ENCODE data around the gene DOHH.

Gene DOHH

DNA sequence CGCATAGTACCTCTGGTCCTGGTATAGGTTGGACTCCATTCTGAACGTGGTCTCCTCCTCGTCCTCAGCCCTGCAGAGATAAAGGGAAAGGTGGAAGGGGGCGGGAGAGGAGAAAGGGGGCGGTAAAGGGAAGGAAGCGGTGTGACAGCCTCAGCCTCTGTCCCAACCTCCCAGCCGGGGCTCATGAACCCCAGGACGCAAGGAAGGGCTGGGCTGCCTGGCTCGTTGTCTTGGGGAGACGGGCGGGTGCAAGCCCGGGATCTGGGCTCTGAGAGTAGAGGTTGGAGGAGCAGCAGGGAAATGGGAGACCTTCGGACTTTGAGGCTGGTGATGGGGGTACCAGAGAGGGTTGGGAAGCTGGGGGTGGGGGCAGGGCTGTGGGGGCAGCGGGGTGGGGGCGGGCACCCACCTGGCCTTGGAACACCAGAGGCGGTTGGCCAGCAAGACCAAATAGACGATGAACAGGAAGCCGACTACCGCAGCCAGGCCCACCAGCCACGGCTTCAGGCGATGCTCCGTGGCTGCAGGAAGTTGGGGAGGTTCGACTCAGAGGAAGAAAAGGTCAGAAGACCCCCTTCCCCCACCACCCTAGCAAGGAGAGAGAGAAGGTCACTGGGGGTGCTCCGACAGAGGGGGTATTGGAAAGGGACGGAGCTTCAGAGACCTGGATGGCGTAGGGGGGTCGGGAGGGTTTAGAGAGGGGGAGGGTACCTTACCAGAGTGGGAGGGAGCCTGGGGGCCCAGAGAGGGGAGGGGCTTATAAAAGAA is 21.9 kb downstream of the DOHH start:
- Histone ChIP-seq H3K4me3 (ENCODE audit: low read length, poor library complexity, severe bottlenecking) (peak overlapping the region; percentile 91), H3K27me3 (ENCODE audit: insufficient read depth, low read length, poor library complexity, severe bottlenecking) (no peaks in the 10 kb centered on the region), H3K9ac (ENCODE audit: low read depth, low read length, poor library complexity, severe bottlenecking) (peak overlapping the region; percentile 98), H3K4me1 (ENCODE audit: insufficient read depth, low read length, poor library complexity, severe bottlenecking) (peaks cover 54% of the 10 kb centered on the region), H3K9me3 (ENCODE audit: insufficient read depth, low read depth, low read length) (no peaks in the 10 kb centered on the region), H3K36me3 (ENCODE audit: insufficient read depth, low read length) (peaks cover 9% of the 10 kb centered on the region; the same call in 1 of the 2 replicates), H2AFZ (ENCODE audit: low read length) (peak overlapping the region; percentile 59; the same call in 1 of the 2 replicates), H4K20me1 (ENCODE audit: insufficient read depth, low read length, poor library complexity, severe bottlenecking) (peaks cover 8% of the 10 kb centered on the region), H3F3A (ENCODE audit: low read depth) (no peaks in the 10 kb centered on the region), H3K9me2 (replicated peaks; ENCODE audit: low read depth, low read length) (peaks cover 8% of the 10 kb centered on the region; the same call in 1 of the 2 replicates), H3K79me2 (ENCODE audit: insufficient read depth, low read length) (peaks cover 61% of the 10 kb centered on the region), H3K4me2 (ENCODE audit: low read depth, low read length, poor library complexity, severe bottlenecking) (peak overlapping the region; percentile 94)
- TF ChIP-seq, protein P1, sequence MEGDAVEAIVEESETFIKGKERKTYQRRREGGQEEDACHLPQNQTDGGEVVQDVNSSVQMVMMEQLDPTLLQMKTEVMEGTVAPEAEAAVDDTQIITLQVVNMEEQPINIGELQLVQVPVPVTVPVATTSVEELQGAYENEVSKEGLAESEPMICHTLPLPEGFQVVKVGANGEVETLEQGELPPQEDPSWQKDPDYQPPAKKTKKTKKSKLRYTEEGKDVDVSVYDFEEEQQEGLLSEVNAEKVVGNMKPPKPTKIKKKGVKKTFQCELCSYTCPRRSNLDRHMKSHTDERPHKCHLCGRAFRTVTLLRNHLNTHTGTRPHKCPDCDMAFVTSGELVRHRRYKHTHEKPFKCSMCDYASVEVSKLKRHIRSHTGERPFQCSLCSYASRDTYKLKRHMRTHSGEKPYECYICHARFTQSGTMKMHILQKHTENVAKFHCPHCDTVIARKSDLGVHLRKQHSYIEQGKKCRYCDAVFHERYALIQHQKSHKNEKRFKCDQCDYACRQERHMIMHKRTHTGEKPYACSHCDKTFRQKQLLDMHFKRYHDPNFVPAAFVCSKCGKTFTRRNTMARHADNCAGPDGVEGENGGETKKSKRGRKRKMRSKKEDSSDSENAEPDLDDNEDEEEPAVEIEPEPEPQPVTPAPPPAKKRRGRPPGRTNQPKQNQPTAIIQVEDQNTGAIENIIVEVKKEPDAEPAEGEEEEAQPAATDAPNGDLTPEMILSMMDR (conservative IDR thresholded peaks at IDR 0.05; ENCODE audit: low read length) = no peak
- TF ChIP-seq EZH2phosphoT487 (IDR thresholded peaks at IDR 0.05; ENCODE audit: borderline replicate concordance) = no peak

DNA sequence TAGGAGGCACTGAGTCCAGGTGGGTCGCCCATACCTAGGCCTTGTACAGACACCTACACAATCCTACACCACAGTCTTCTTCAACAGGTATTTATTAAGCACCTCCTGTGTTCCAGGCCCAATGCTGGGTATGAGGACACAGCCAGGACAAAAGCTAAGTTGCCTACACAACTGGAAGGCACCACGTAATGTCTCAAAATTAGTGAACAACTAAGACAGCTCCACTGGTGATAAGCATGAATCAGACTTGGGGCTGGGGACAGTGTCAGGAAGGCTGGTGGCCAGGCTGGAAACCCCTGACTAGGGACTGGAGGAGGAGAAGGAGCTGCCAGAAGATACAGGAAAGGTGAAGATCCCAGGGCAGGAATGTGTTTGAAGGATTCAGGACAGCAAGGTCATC is 22.5 kb downstream of the DOHH start:
- Histone ChIP-seq H3K4me2 (ENCODE audit: low read depth, low read length, poor library complexity, severe bottlenecking) (peak overlapping the region; percentile 94), H3K9ac (ENCODE audit: low read depth, low read length, poor library complexity, severe bottlenecking) (peak overlapping the region; percentile 98), H3K4me1 (ENCODE audit: insufficient read depth, low read length, poor library complexity, severe bottlenecking) (peaks cover 54% of the 10 kb centered on the region), H3K9me3 (ENCODE audit: insufficient read depth, low read depth, low read length) (no peaks in the 10 kb centered on the region), H3K9me2 (replicated peaks; ENCODE audit: low read depth, low read length) (peaks cover 8% of the 10 kb centered on the region; the same call in 1 of the 2 replicates), H3K36me3 (ENCODE audit: insufficient read depth, low read length) (peaks cover 9% of the 10 kb centered on the region; the same call in 1 of the 2 replicates), H3K79me2 (ENCODE audit: insufficient read depth, low read length) (peaks cover 61% of the 10 kb centered on the region), H3K4me3 (ENCODE audit: low read length, poor library complexity, severe bottlenecking) (peak overlapping the region; percentile 91), H2AFZ (ENCODE audit: low read length) (no peak overlapping the region), H4K20me1 (ENCODE audit: insufficient read depth, low read length, poor library complexity, severe bottlenecking) (peaks cover 8% of the 10 kb centered on the region), H3K27me3 (ENCODE audit: insufficient read depth, low read length, poor library complexity, severe bottlenecking) (no peaks in the 10 kb centered on the region), H3F3A (ENCODE audit: low read depth) (no peaks in the 10 kb centered on the region)
- TF ChIP-seq, protein P1 (conservative IDR thresholded peaks at IDR 0.05; ENCODE audit: low read length) = no peak
- no peak for TF ChIP-seq EZH2phosphoT487 (IDR thresholded peaks at IDR 0.05; ENCODE audit: borderline replicate concordance)

DNA sequence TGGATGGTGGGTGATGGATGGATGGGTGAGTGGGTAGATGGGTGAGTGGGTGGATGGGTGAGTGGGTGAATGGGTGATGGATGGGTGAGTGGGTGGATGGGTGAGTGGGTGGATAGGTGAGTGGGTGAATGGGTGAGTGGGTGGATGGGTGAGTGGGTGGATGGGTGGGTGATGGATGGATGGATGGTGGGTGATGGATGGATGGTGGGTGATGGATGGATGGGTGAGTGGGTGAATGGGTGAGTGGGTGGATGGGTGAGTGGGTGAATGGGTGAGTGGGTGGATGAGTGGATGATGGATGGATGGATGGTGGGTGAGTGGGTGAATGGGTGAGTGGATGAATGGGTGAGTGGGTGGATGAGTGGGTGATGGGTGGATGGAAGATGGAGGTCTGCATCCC is 23.0 kb downstream of the DOHH start:
- Histone ChIP-seq H3F3A (ENCODE audit: low read depth) (no peaks in the 10 kb centered on the region), H3K9me2 (replicated peaks; ENCODE audit: low read depth, low read length) (peaks cover 8% of the 10 kb centered on the region; the same call in 1 of the 2 replicates), H4K20me1 (ENCODE audit: insufficient read depth, low read length, poor library complexity, severe bottlenecking) (peaks cover 12% of the 10 kb centered on the region), H3K36me3 (ENCODE audit: insufficient read depth, low read length) (peaks cover 9% of the 10 kb centered on the region; the same call in 1 of the 2 replicates), H3K9me3 (ENCODE audit: insufficient read depth, low read depth, low read length) (no peaks in the 10 kb centered on the region), H2AFZ (ENCODE audit: low read length) (no peak overlapping the region), H3K4me3 (ENCODE audit: low read length, poor library complexity, severe bottlenecking) (peak overlapping the region; percentile 91), H3K79me2 (ENCODE audit: insufficient read depth, low read length) (peaks cover 64% of the 10 kb centered on the region), H3K27me3 (ENCODE audit: insufficient read depth, low read length, poor library complexity, severe bottlenecking) (no peaks in the 10 kb centered on the region), H3K4me2 (ENCODE audit: low read depth, low read length, poor library complexity, severe bottlenecking) (peak overlapping the region; percentile 94), H3K4me1 (ENCODE audit: insufficient read depth, low read length, poor library complexity, severe bottlenecking) (peaks cover 54% of the 10 kb centered on the region), H3K9ac (ENCODE audit: low read depth, low read length, poor library complexity, severe bottlenecking) (peak overlapping the region; percentile 98)
- TF ChIP-seq, protein P1 (conservative IDR thresholded peaks at IDR 0.05; ENCODE audit: low read length) = no peak
- no peak for TF ChIP-seq EZH2phosphoT487 (IDR thresholded peaks at IDR 0.05; ENCODE audit: borderline replicate concordance)
